Measurements from ENCODE around the gene KCNIP3. TPM values are rescaled to one million over a fixed set of nuclear protein-coding genes. Genes with fewer than 3 reads are reported as not detected.

Gene KCNIP3
- 0.23 and 0.99 TPM in 2 replicates for total RNA-seq

DNA sequence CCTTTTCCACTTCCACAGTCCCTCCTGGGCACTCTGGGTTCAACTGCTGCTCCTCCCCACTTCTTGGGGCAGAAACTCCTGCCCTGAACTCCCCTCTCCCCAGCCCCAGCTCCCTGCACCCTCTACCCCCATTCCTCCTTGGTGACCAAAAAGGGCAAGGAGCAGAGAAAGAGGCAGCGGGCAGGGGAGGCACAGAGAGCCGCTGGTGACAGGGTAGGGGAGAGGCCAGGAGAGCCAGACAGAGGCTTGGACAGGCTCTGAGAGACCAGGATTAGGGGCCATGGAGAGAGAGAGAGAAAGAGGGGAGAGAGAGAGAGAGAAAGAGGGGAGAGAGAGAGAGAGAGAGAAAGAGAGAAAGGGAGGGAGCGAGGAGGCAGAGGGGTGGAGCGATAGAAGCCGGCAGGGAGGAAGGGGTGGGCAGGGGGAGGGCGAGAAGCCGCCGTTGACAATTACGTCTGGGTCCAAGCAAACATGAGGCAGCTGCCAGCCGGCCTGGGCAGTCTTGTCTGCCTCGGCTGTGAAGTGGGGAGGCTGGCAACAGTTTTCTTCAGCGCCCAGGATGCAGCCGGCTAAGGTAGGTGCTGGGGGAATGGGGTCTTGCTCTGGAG, at the start of gene KCNIP3:
Gene KCNIP3 (plus strand): TSS at position 468 of the 608 bp plus-strand sequence. CDS start 92 bp downstream, at position 560.

DNA sequence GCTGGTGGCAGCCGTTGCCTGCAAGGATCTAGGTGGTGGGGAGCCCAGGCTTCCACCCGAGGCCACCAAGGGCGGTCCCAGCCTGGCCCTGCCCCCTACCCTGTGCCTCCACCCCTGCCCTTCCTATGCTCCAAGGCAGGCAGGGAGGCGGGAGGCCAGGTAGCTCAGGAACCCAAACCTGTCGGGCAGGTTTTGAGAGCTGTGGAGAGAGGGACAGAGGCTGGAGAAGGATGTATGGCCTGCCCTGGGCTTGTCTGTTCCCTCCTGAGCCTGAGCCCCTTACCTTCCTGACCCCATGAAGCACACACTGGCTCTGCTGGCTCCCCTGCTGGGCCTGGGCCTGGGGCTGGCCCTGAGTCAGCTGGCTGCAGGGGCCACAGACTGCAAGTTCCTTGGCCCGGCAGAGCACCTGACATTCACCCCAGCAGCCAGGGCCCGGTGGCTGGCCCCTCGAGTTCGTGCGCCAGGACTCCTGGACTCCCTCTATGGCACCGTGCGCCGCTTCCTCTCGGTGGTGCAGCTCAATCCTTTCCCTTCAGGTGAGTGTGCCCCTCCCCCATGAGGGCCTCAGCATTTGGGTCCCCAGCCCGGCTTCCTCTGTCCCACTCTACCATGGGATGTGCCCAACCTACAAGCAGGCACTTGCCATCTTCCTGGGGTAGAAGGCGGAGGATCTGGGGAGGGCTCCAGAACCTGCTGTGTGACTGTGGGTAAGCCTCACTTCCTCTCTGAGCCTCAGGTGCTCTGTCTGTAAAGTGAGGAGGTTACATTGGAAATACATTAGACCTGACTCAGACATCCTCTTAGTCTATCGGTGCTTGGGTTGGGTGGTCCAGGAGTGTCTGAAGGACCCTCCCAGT, 22.6 kb upstream of the KCNIP3 start, which contains the start of gene PROM2:
Gene PROM2 (plus strand): TSS at position 159 of the 860 bp plus-strand sequence. CDS start 137 bp downstream, at position 296.

DNA sequence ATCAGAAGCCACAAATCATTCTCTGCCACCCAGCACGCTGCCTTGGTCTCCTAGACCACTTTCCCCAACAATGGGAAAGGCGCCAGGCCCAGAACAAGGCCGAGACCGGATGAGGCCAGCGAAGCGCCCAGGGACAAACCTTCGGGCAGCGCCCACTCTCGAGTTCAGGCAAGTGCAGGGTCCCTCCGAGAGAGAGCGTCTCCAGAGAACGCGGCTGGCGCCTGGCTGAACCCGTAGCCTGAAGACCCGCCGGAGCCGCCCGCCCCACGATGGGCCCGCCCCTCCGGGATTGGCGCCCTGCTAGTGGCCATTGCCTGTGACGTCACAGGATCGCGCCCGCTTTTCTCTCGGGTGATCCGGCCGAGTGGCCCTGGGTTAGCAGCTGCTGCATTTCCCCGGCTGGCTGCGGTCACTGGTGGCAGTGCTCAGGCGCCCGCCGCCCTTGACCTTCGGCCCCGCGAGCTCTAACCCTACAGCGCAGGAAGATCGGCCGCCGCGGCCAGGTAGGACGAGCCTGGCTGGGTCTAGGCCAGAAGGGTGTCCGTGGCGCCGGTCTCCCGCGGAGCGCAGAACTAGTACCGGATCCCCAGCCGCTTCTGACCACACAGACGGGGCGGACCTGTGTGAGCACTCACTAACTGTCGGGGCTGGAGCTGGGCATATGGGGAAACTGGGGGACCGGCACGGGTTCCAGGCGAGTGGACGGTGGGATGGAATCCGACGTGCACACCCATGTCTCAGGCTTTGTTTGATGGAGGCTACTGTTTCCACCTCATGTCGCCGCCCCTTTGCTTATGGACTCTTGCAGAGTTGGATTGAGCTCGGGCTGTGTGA, 105.4 kb downstream of the KCNIP3 start, which contains the start of gene FAHD2A:
Gene FAHD2A (plus strand): TSS at position 339 of the 834 bp plus-strand sequence. CDS start 2,851 bp downstream, outside the sequence.

Other genes starting within 250 kb of the KCNIP3 start
- gene MRPS5, start 175.5 kb upstream of the KCNIP3 start, total RNA-seq = 41.9 and 44.2 TPM in 2 replicates
- gene ZNF514, start 137.5 kb upstream of the KCNIP3 start, total RNA-seq = 4.8 and 5.2 TPM in 2 replicates
- gene ZNF2, start 131.5 kb upstream of the KCNIP3 start, total RNA-seq = 2.8 and 5.8 TPM in 2 replicates
- 2.5 and 2.7 TPM in 2 replicates for gene ZNF892, start 89.8 kb upstream of the KCNIP3 start, total RNA-seq
- 36.2 and 53.7 TPM in 2 replicates for gene PROM2, start 22.9 kb upstream of the KCNIP3 start, total RNA-seq
- gene FAHD2A, start 105.4 kb downstream of the KCNIP3 start, total RNA-seq = 18.8 and 20.9 TPM in 2 replicates
- gene TRIM43B, start 187.4 kb downstream of the KCNIP3 start, total RNA-seq = not detected in 2 replicates